Pulmonary artery endothelial cell (primary cell): Measurements from ENCODE around the gene RAD51B. TPM values are rescaled to one million over a fixed set of nuclear protein-coding genes. Genes with fewer than 3 reads are reported as not detected.

ENCODE experiments used
- DNase-seq: peaks from one replicate; pipeline ENCODE4 v3.0.0-alpha.2; 2011; ENCODE audit warnings: low read depth, low spot score
- total RNA-seq: library from RNA; depleted of rRNA; stranded (reverse); fragments of >200 nt; gene quantifications from 2 replicates; pipeline ENCODE4 v1.2.3, GENCODE V29; 2014

The RAD51B gene
- total RNA-seq, 1 donor from 2014 or later: 9.8 TPM

GRCh38 chr14:68230202-68230949 lies 410.8 kb downstream of the RAD51B start:
- no peak for DNase-seq

- DNase-seq: no peak
These were observed 411.6 kb downstream of the RAD51B start for GRCh38 chr14:68230950-68231717.

GRCh38 chr14:68231898-68232297 lies 412.3 kb downstream of the RAD51B start:
- DNase-seq: no peak

- DNase-seq: peak; percentile 99
These were observed 412.9 kb downstream of the RAD51B start for GRCh38 chr14:68232300-68233055.

GRCh38 chr14:68233101-68233784 lies 413.7 kb downstream of the RAD51B start:
- DNase-seq: no peak

- DNase-seq: no peak
These were observed 414.7 kb downstream of the RAD51B start for GRCh38 chr14:68234101-68234905.

- DNase-seq: no peak
These were observed 415.4 kb downstream of the RAD51B start for GRCh38 chr14:68235011-68235410.

GRCh38 chr14:68236582-68237458 lies 417.2 kb downstream of the RAD51B start:
- DNase-seq: no peak

- no peak for DNase-seq
These were observed 419.0 kb downstream of the RAD51B start for GRCh38 chr14:68238551-68238950.

GRCh38 chr14:68238976-68239375 lies 419.4 kb downstream of the RAD51B start:
- DNase-seq: no peak

GRCh38 chr14:68239988-68240771 lies 420.6 kb downstream of the RAD51B start:
- no peak for DNase-seq

GRCh38 chr14:68241862-68242487 lies 422.4 kb downstream of the RAD51B start:
- no peak for DNase-seq

- DNase-seq: no peak
These were observed 424.0 kb downstream of the RAD51B start for GRCh38 chr14:68243450-68244010.

- no peak for DNase-seq
These were observed 424.8 kb downstream of the RAD51B start for GRCh38 chr14:68244262-68244980.

GRCh38 chr14:68245146-68246073 lies 425.8 kb downstream of the RAD51B start:
- no peak for DNase-seq

- no peak for DNase-seq
These were observed 426.7 kb downstream of the RAD51B start for GRCh38 chr14:68246074-68246785.
